ENCODE results near the gene NCOA5.

The NCOA5 gene

DNA sequence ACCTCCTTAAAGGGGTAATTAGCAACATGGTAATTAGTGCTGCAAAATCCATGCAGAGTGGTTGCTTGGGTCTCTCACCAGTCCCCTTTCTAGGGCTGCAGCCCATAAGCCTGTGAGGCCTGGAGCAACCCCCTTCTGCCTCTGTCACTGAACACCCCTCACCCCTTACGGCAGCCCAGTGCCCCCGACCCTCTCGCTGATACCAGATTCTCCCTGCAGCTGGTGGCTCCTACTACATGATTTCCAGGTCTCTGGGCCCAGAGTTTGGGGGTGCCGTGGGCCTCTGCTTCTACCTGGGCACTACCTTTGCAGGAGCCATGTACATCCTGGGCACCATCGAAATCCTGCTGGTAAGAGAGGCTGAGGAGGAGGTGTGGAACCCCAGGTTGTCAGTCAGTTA lies 52.7 kb downstream of the NCOA5 start:
- no peak for DNase-seq (ENCODE audit: low spot score)

DNA sequence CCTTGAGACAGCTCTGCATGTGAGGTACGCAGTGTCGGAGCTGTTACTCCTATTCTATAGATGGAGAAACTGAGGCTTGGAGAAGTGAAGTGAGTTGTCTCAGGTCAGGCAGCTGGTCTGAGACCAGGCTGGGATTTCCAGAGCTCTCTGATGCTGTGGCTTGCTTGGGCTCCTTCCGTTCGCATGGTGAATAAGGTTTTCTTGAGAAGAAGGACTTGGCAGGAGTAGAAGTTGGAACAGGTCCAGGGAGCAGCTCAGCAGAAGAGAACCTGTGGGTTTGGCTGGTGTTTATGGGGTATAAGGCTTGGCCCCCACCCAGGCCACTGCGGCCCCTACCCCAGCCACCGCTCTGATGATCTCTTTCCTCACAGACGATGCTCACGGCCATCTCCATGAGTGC lies 53.4 kb downstream of the NCOA5 start:
- DNase-seq (ENCODE audit: low spot score) = no peak

GRCh38 chr20:46035713-46036112 lies 54.0 kb downstream of the NCOA5 start:
- DNase-seq (ENCODE audit: low spot score) = no peak

DNA sequence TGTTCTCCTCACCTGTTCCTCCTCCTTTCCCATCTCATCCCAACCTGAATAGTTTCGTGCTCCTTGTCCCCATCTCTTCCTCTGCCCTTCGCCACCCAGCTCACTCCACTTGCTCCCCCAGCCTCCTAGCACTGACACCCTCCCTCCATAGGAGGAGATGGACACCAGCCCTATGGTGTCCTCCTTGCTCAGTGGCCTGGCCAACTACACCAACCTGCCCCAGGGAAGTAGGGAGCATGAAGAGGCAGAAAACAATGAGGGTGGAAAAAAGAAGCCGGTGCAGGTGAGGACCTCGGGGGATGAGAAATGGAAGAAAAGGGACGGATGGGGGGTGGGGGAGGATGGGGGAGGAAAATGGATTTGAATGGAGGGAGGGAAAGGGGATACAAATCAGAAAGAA lies 54.5 kb downstream of the NCOA5 start:
- no peak for DNase-seq (ENCODE audit: low spot score)

GRCh38 chr20:46034039-46034438 lies 55.7 kb downstream of the NCOA5 start:
- DNase-seq (ENCODE audit: low spot score) = no peak

GRCh38 chr20:46031701-46032254 lies 58.0 kb downstream of the NCOA5 start:
- no peak for DNase-seq (ENCODE audit: low spot score)

GRCh38 chr20:46031014-46031569 lies 58.7 kb downstream of the NCOA5 start:
- no peak for DNase-seq (ENCODE audit: low spot score)

DNA sequence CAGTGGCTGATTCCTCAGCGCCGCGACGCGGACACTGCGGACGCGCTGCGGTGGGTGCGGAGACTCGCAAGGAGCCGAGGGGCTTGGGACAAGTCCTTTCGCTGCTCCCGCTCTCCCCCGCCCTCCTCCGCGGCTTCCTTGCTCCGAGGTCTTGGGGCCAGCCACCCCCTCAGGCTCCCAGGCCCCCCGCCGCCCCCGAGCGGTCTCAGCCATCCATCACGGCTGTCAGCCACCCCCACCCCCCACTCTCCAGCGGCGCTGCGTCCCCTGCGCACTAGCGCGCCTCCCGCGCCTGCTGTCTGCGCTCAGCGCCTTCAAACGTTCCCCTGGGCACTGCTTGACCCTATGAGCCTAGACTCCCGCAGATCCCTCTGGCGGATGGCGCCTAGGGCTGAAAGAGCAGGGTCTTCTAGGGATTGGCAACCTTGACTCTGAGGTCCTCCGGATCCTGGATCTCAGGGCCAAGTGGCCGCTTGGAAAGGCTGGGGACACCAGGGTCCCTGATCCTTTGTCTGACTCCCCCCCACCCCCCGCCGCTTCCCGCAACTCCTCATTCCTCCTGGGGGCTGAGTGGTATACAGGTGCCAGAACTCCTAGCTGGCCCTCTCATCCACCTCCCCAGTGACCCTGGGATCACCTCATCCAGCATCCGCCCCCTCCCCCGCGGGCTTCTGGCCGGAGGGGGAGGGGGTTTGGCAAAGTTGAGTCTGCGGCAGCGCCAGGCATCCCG lies 59.3 kb downstream of the NCOA5 start:
- no peak for DNase-seq (ENCODE audit: low spot score)

- DNase-seq (ENCODE audit: low spot score) = no peak
These were observed 60.9 kb downstream of the NCOA5 start, which contains the start of gene SLC12A5 for GRCh38 chr20:46028772-46029371. Gene SLC12A5, plus strand, starts transcription at chr20:46029215. Its CDS starts 130 bp downstream, at chr20:46029345.

- DNase-seq (ENCODE audit: low spot score) = no peak
These were observed 61.7 kb downstream of the NCOA5 start for GRCh38 chr20:46028110-46028509.

DNA sequence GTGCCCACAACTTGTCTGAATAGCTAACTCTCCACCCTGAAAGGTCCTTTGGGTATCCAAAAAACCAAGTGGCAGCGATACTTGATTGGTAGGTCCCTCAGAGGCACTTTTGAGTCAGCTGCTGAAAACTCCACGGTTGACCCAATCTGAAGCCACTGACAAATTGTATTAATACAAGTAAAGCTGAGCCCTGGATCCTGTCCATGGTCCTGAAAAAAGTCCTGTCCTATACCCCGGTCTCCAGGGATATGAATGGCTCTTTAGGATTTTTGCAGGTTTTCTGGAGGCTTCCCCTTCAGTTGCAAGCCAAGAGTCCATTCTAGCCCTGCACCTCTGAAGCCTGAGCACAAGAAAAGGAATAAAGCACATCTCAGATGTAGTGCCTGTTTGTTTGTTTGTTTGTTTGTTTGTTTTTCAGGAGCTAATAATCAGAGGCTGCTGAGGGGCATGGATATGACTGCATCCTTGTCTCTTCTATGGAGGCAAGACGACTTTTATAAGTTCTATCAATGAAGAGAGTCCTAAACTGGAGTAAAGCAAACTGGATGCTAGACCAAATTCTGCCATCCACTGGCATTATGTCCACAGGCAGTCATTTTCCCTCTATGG lies 62.4 kb downstream of the NCOA5 start:
- peak; percentile 77 for DNase-seq (ENCODE audit: low spot score)

DNA sequence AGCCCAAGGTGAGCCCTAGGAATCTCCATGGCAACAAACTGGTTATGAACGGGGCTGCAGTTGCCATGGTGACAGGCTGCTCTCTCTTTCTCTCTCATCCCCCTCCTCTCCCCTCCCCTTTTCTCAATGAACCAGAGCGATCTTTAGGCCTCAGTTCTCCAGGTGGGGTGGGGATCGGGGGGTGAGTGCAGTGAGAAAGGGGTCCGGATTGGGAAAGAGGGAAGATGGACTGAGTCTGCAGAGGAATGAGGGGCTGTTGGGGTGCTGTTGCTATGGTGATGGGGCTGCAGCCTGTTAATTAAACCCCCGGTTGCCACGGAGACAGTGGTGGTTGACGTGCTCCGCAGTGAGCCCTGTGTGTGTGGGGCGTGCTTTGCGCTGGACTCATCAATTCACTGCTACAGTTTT lies 64.4 kb downstream of the NCOA5 start:
- no peak for DNase-seq (ENCODE audit: low spot score)

DNA sequence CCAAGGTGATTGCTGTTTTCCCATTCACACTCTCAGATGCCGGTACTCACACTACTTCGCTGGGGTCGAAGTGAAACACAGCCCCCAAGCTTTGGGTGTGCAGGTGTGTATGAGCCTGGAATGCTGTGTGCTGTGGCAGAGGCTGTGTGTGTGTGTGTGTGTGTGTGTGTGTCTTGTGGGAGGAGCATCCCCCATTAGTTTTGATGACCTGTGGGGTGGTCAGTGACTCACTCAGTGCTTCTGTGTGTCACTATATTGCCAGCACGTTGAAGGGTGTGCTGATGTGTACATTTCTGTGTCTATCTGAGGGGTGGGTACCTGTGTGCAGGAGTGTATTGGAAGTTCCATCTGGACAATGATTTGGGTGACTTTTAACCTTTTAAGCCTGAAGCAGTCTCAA lies 65.8 kb downstream of the NCOA5 start:
- no peak for DNase-seq (ENCODE audit: low spot score)

DNA sequence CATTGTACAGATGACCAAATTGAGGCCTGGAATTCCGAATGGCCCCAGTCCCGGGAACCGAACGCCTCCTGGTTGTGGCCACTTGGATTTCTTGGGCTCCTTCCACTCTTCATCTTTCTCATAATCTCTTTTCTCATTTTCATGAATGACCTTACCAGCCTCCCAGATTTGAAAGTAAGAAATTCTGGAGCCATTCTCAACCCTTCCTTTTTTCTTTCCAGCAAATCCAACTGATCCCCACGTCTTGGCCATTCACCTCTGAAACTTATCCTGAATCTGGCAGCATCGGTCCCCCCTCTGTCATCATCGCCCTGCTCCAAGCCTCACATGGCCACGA lies 66.6 kb downstream of the NCOA5 start:
- no peak for DNase-seq (ENCODE audit: low spot score)

DNA sequence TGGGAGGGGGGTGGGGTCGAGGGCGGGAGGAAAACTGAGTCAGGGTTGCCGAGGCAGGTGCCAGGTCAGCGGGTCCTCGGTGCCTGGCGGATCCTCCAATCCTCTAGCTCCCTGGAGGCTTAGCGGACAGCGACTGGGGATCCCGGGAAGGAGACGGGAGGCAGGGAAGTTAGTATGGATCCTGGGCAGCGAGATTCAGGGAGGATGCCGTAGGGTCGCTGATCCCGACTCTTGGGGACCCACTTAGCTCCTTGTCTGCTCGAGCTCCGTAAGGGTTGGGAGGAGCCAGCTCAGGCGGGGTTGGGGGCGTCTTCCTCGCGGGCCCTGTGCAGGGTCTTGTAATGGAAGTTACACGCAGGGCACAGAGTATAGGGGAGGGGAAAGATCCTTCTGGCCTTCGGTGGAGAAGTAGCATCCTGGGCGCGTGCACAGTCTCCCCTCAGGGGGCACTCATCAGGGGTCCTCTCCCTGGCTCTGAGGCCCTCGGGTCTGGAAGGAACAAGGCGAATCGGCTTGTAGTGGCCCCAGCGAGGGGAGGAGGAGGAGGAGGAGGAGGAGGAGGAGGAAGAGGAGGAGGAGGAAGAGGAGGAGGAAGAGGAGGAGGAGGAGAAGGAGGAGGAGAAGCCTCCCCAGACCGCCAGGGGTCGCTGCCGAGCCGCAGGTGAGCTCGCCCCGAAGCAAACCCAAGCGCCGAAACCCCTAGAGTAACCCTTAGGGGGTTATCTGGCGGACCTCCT lies 67.2 kb downstream of the NCOA5 start:
- DNase-seq (ENCODE audit: low spot score) = peak; percentile 79

DNA sequence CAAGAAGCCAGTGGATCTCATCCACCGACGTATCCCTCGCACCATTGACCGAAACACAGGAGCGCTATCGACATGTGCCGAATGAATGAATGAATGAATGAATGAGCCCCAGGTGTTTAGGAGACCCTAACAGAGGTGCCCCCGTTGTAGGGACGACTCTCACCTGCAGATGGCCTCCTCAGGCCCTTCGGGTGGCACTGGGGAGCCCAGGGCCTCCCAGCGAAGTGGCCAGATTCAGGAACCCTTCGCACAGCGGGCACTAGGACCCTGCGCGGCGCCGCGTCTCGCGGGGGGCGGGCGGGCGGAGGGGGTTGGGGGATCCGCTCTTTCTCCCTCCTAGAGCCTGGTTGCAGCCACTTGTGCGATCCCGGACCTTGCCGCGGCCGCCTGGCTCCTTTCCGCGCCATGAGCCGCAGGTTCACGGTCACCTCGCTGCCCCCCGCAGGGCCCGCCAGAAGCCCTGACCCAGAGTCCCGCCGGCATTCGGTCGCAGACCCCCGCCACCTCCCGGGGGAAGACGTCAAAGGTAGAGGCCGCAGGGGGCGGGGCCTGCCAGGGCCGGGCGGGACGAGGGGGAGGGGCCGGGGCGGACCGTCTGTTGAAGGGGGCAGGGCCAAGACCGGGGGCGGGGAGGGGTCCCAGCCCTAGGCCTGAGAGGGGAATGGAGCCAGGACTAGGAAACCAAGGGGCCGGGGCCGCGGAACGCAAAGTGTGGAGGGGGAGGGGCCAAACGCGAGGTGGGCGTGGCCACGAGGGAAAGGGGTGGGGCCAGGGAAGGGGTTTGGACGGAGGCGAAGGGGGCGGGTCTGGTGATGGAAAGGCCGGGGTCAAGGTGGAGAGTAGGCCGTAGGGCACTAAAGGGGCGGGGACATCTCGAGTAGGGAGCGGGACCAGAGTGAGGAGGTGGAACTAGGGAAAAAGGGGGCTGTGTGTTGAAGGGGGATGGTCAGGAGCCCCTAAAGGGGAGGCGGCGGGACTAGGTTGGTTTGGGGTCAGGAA lies 68.1 kb downstream of the NCOA5 start:
- peak; percentile 73 for DNase-seq (ENCODE audit: low spot score)

DNA sequence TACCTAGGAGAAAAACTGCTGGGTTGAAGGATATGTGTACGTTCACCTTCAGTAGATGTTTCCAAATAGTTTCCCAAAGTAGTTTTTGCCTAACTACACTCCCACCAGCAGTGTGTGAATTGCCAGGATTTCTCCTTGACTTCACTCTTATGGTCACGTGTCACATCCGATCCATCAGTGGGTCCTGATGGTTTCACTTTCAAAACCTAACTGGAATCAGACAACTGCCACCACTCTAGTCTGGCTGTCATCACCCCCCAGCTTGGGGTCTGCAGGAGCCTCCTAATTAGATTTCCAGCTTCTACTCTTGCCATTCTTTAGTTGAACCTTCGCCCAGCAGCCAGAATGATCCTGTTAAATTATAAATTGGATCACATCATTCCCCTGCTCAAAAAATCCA lies 69.2 kb downstream of the NCOA5 start:
- DNase-seq (ENCODE audit: low spot score) = no peak

- no peak for DNase-seq (ENCODE audit: low spot score)
These were observed 71.2 kb downstream of the NCOA5 start for GRCh38 chr20:46018611-46019010.

DNA sequence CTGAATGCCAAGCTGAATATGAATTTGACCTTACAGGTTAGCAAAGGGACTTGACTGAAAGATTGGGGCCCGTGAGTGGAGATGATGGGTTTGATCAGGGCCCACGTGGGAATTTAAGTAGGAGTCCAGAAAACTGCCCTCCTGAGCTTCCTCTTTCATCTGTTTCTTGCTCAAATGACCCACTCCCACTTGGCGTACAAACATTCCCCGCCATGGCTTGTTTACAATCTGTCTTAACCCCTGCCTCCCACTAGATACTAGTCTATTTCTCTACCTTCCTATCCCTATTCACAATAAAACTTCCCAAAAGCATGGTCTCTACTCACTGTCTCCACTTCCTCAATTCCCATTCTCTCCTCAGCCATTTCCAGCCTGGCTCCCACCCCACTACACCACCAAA lies 71.7 kb downstream of the NCOA5 start:
- no peak for DNase-seq (ENCODE audit: low spot score)

GRCh38 chr20:46017272-46017671 lies 72.5 kb downstream of the NCOA5 start:
- DNase-seq (ENCODE audit: low spot score) = no peak
